ENCODE measurements around the gene HSPA2.
A peak's percentile ranks its signal among the peaks of the same experiment; 100 is the strongest.

The HSPA2 gene

DNA sequence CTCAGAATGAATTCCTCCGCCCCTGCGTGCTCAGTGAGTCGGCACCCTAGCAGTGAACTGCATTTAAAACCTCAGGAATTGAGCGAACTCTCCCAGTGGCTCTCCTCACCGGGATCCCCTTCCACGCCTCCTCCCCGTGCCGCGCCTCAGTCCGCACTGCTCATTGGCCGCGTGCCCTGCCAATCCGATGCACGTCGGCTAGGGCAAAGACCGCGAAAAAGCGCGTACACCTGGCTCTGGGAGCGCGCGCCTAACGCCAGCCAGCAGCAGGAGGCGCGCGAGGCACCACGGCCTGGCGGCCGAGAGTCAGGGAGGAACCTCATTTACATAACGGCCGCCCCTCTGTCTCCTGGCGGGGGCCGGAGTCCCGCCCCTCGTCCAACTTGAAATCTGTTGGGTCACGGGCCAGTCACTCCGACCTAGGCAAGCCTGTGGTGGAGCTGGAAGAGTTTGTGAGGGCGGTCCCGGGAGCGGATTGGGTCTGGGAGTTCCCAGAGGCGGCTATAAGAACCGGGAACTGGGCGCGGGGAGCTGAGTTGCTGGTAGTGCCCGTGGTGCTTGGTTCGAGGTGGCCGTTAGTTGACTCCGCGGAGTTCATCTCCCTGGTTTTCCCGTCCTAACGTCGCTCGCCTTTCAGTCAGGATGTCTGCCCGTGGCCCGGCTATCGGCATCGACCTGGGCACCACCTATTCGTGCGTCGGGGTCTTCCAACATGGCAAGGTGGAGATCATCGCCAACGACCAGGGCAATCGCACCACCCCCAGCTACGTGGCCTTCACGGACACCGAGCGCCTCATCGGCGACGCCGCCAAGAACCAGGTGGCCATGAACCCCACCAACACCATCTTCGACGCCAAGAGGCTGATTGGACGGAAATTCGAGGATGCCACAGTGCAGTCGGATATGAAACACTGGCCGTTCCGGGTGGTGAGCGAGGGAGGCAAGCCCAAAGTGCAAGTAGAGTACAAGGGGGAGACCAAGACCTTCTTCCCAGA is at the start of gene HSPA2:
Gene HSPA2, plus strand, starts transcription at position 534 of the 995 bp plus-strand sequence. Its CDS starts 109 bp downstream, at position 643.
- peak; percentile 91 for DNase-seq (ENCODE audit: low read depth)
- TF ChIP-seq, protein P1, sequence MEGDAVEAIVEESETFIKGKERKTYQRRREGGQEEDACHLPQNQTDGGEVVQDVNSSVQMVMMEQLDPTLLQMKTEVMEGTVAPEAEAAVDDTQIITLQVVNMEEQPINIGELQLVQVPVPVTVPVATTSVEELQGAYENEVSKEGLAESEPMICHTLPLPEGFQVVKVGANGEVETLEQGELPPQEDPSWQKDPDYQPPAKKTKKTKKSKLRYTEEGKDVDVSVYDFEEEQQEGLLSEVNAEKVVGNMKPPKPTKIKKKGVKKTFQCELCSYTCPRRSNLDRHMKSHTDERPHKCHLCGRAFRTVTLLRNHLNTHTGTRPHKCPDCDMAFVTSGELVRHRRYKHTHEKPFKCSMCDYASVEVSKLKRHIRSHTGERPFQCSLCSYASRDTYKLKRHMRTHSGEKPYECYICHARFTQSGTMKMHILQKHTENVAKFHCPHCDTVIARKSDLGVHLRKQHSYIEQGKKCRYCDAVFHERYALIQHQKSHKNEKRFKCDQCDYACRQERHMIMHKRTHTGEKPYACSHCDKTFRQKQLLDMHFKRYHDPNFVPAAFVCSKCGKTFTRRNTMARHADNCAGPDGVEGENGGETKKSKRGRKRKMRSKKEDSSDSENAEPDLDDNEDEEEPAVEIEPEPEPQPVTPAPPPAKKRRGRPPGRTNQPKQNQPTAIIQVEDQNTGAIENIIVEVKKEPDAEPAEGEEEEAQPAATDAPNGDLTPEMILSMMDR (IDR thresholded peaks at IDR 0.05; ENCODE audit: low read depth, low read length), result peak; percentile 35
- TF ChIP-seq, protein P2, sequence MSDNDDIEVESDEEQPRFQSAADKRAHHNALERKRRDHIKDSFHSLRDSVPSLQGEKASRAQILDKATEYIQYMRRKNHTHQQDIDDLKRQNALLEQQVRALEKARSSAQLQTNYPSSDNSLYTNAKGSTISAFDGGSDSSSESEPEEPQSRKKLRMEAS (IDR thresholded peaks at IDR 0.05; ENCODE audit: low read depth, low read length), result no peak
- peak within 1 kb of the TSS; percentile 54 for H3K4me3 ChIP-seq (ENCODE audit: low read depth, low read length)

DNA sequence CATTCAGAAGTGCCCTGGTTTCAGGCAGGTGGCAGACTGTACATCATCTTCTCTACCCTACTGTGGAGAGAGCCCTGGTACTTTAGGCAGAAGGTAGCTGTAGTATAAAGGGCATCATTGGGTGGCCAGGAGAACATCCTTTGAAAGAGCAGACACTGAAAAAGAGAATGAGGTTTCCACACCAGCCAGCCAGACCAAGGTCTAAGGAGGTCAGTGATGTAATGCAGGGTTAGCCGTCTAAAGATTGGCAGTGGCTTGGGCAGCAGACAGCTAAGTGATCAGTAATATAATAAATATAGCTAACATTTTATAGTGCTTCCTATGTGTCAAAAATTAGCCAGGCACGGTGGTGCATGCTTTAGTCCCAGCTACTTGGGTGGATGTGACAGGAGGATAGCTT is 48.9 kb upstream of the HSPA2 start:
- DNase-seq (ENCODE audit: low read depth), result no peak
- no peak overlapping the region for H3K4me3 ChIP-seq (ENCODE audit: low read depth, low read length)
- TF ChIP-seq, protein P2 (IDR thresholded peaks at IDR 0.05; ENCODE audit: low read depth, low read length), result no peak
- TF ChIP-seq MYC (IDR thresholded peaks at IDR 0.05; ENCODE audit: low read depth, low read length) (no peak), POLR2A (IDR thresholded peaks at IDR 0.05; ENCODE audit: extremely low read depth, insufficient read length) (no peak)
- TF ChIP-seq, protein P1 (IDR thresholded peaks at IDR 0.05; ENCODE audit: low read depth, low read length), result no peak

DNA sequence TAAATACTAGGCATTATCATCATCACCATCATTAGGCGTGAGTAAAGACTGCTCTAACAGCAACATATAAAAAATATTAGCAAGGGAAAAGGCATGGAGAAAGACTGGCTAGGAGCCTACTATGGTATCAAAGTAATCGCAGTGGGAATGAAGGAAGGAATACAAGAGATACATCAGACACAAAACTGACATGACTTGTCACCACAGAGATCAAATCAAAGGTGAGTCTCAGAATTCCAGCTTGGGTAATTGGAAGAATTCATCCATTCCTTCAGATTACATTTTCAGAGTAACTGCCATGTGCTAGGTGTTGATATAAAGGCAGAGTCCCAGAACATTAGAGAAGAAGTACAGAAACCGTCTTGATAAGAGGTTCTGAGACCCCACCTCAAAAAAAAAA is 47.1 kb upstream of the HSPA2 start:
- no peak for TF ChIP-seq POLR2A (IDR thresholded peaks at IDR 0.05; ENCODE audit: extremely low read depth, insufficient read length)
- TF ChIP-seq, protein P1 (IDR thresholded peaks at IDR 0.05; ENCODE audit: low read depth, low read length), result no peak
- TF ChIP-seq MYC (IDR thresholded peaks at IDR 0.05; ENCODE audit: low read depth, low read length), result no peak
- TF ChIP-seq, protein P2 (IDR thresholded peaks at IDR 0.05; ENCODE audit: low read depth, low read length), result no peak
- no peak for DNase-seq (ENCODE audit: low read depth)
- H3K4me3 ChIP-seq (ENCODE audit: low read depth, low read length), result no peak overlapping the region

DNA sequence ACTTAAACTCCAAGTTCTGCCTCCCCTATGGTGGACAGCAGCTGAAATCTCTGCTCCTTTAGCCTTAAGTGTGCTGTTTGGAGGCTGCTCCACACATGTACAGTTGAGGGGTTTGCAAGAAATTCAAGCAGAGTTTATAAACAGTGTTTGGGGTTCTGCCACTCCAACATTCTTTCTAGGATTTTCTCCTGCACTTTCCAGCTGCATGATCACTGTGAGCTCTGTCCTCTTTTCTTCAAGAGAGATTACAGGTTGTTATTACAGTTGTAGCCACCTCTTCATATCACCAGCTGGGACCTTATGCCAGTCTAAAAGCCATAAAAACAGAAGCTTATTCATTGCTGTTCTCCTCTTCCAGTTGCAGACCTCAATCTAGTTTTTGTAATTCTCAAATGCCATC is 45.3 kb upstream of the HSPA2 start:
- TF ChIP-seq, protein P2 (IDR thresholded peaks at IDR 0.05; ENCODE audit: low read depth, low read length), result no peak
- DNase-seq (ENCODE audit: low read depth), result no peak
- H3K4me3 ChIP-seq (ENCODE audit: low read depth, low read length), result no peak overlapping the region

DNA sequence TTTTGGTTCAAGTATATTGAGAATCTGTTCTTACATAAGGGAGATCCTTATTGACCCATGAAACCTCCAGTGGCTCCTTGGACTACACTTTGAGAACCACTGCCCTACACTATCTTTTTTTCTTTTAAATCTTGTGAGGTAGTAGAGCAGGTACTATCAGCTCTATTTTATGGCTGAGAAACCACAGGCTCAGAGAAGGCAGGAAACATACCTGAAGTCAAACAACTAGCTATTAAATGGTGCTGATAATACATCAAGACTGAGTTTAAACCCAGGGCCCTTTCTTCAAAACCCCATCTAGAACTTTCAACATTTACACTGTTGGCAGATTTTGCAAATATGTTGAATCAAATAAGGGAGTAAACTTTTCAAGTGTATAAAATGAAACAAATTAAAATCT is 43.8 kb upstream of the HSPA2 start:
- TF ChIP-seq, protein P2 (IDR thresholded peaks at IDR 0.05; ENCODE audit: low read depth, low read length), result no peak
- TF ChIP-seq MYC (IDR thresholded peaks at IDR 0.05; ENCODE audit: low read depth, low read length), result no peak
- TF ChIP-seq, protein P1 (IDR thresholded peaks at IDR 0.05; ENCODE audit: low read depth, low read length), result no peak
- DNase-seq (ENCODE audit: low read depth), result no peak
- H3K4me3 ChIP-seq (ENCODE audit: low read depth, low read length), result no peak overlapping the region

DNA sequence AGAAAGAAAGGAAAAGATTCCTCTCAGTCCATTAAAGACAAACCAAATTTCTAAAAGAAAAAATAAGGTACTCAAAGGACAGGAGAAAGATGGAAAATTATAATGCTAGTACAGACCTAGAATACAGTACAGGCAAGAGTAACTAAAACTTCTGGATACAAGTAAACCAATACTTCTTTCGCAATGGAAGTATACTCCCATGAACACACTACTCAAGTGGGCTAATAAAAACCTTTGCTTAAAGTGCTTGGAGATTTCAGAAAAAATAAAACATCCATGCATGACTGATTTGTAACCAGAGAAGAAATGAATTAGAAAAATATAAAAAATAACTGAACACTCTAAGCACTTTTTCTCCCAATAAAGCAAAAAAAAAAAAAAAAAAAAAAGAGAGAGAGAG is 40.5 kb upstream of the HSPA2 start:
- TF ChIP-seq MYC (IDR thresholded peaks at IDR 0.05; ENCODE audit: low read depth, low read length) (no peak), POLR2A (IDR thresholded peaks at IDR 0.05; ENCODE audit: extremely low read depth, insufficient read length) (no peak)
- TF ChIP-seq, protein P2 (IDR thresholded peaks at IDR 0.05; ENCODE audit: low read depth, low read length), result no peak
- TF ChIP-seq, protein P1 (IDR thresholded peaks at IDR 0.05; ENCODE audit: low read depth, low read length), result no peak
- DNase-seq (ENCODE audit: low read depth), result peak; percentile 17
- H3K4me3 ChIP-seq (ENCODE audit: low read depth, low read length), result no peak overlapping the region
